Natural killer cell treated with Interleukin-12 subunit alpha and Interleukin-12 subunit beta and Interleukin-15 and Interleukin-18, amount 100 ng/mL, for 72 hours (primary cell): Measurements from ENCODE around the gene TOPBP1. TPM values are rescaled to one million over a fixed set of nuclear protein-coding genes. Genes with fewer than 3 reads are reported as not detected.

Experiments
- ATAC-seq, 2 donors: fragments of 150-1000 bp; cut with Tn5 transposase in 1 of 2; sonication (Bioruptor Pico), chemical (Tn5 transposase) in 1 of 2; 2 replicates each; pipeline ENCODE4 v1.10.0; 2021
- DNase-seq: peaks from one replicate; pipeline ENCODE4 v3.0.0; 2022; ENCODE audit warnings: low spot score
- H3K27ac Mint-ChIP-seq, 2 donors: 1 replicate in 1 of 2; 2 replicates in 1 of 2; pipeline ENCODE4 v1.8.0; 2022; ENCODE audit warnings: mixed read lengths in 2 of 2, mild to moderate bottlenecking in 1 of 2, moderate library complexity in 1 of 2
- H3K27me3 Mint-ChIP-seq, 2 donors: 1 replicate in 1 of 2; 2 replicates in 1 of 2; pipeline ENCODE4 v1.8.0; 2022; ENCODE audit warnings: mixed read lengths in 2 of 2
- H3K36me3 Mint-ChIP-seq: one replicate; pipeline ENCODE4 v1.8.0; 2022; ENCODE audit warnings: mixed read lengths
- H3K4me1 Mint-ChIP-seq, 2 donors: 1 replicate in 1 of 2; 2 replicates in 1 of 2; pipeline ENCODE4 v1.8.0; 2022; ENCODE audit warnings: low read depth in 2 of 2, mixed read lengths in 2 of 2, mild to moderate bottlenecking in 1 of 2
- H3K4me3 Mint-ChIP-seq: one replicate; pipeline ENCODE4 v1.8.0; 2022; ENCODE audit warnings: mixed read lengths
- H3K9me3 Mint-ChIP-seq: 2 replicates; pipeline ENCODE4 v1.8.0; 2022; ENCODE audit warnings: mixed read lengths
- total RNA-seq, 2 donors: library from RNA; stranded (reverse); gene quantifications; one replicate each; pipeline ENCODE4 v1.2.3, GENCODE V29; 2022

Gene TOPBP1
- total RNA-seq, 2 donors from 2014 or later, result 69.3 to 106 TPM

DNA sequence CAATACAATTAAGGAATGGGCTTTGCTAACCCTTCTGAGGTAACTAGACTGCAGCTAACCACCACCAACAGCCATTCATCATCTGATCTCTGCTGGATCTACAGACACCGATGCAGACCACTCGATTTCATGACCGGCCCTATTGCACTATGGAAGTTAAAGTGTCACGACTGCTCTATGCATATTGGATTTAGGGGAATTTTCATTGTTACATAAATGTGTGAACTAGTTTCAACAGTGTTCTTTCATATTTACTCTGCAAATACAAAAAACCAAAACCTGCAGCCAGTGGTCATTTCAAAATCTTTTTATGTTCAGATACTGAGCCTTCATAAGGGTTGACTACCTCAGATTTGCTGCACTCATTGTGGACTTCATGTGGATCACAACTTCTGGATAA is 73.7 kb downstream of the TOPBP1 start:
- DNase-seq, result no peak
- Mint-ChIP-seq H3K9me3 (no peaks in the 10 kb centered on the region), H3K4me1 (peaks cover 30 to 34% of the 10 kb centered on the region in 2 donors), H3K4me3 (peak overlapping the region; percentile 45), H3K27me3 (no peaks in the 10 kb centered on the region), H3K36me3 (peaks cover 27% of the 10 kb centered on the region), H3K27ac (peak overlapping the region; percentile 74 to 92)
- peak; percentile 83 to 92 for ATAC-seq

DNA sequence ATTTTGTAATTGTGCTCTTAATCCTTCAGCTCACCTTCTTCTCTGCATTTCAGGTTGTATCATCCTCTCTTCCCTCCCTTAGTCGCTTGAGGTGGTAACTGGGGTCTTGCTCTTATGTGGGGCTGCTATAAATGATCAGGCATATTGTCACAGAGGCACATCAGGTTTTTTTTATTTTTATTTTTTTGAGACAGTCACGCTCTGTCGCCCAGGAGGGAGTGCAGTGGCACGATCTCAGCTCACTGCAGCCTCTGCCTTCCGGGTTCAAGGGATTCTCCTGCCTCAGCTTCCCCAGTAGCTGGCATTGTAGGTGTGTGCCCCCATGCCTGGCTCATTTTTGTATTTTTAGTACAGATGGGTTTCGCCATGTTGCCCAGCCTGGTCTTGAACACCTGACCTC is 78.3 kb downstream of the TOPBP1 start:
- Mint-ChIP-seq H3K36me3 (peaks cover 23% of the 10 kb centered on the region), H3K27ac (peak overlapping the region in 1 of 2 donors; percentile 36), H3K4me3 (no peak overlapping the region), H3K4me1 (peaks cover 35 to 40% of the 10 kb centered on the region in 2 donors), H3K27me3 (no peaks in the 10 kb centered on the region), H3K9me3 (no peaks in the 10 kb centered on the region)
- DNase-seq, result no peak
- no peak for ATAC-seq

DNA sequence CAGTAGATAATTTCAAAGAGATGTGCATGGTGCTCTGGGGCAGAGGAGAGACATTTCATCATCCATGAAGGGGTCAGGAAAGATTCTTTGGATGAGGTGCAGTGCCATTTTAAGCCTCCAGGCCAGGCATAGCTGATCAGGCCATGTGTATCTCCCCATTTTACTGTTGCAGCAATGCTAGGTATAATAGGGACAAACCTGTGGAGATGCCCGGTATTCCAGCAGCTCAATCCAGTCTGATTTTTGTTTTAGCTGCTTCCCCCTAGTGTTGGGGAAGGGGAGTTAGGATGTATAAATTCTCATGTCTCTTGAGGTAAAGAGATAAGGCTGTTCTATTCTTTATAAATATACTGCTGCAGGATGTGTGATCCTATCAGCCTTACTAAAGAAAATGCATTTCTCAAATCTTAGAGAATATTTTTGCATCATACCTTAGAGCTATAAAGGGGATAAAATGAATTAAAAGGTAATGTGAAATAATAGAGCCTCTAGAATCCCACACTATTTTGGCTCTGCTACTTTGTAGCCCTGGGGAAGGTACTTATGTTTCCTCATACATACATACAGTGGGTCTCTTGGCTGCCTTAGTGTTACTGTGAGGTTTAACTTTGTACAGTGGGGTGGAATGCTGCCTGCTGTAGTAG is 83.1 kb downstream of the TOPBP1 start:
- Mint-ChIP-seq H3K4me3 (peak overlapping the region; percentile 95), H3K4me1 (peaks cover 58 to 59% of the 10 kb centered on the region in 2 donors), H3K36me3 (peaks cover 38% of the 10 kb centered on the region), H3K9me3 (no peaks in the 10 kb centered on the region), H3K27ac (peak overlapping the region in 1 of 2 donors; percentile 100), H3K27me3 (no peaks in the 10 kb centered on the region)
- ATAC-seq (no peak), DNase-seq (no peak)

GRCh38 chr3:133576169-133576568 is 85.6 kb downstream of the TOPBP1 start:
- peak overlapping the region; percentile 95 for H3K4me3 Mint-ChIP-seq
- H3K27ac Mint-ChIP-seq, result peak overlapping the region; percentile 100
- no peaks in the 10 kb centered on the region for H3K27me3 Mint-ChIP-seq
- ATAC-seq (no peak), DNase-seq (no peak)
- no peaks in the 10 kb centered on the region for H3K9me3 Mint-ChIP-seq
- H3K36me3 Mint-ChIP-seq, result peaks cover 29% of the 10 kb centered on the region
- peaks cover 59 to 61% of the 10 kb centered on the region in 2 donors for H3K4me1 Mint-ChIP-seq

GRCh38 chr3:133575086-133575485 is 86.7 kb downstream of the TOPBP1 start:
- DNase-seq, result no peak
- H3K4me3 Mint-ChIP-seq, result peak overlapping the region; percentile 95

DNA sequence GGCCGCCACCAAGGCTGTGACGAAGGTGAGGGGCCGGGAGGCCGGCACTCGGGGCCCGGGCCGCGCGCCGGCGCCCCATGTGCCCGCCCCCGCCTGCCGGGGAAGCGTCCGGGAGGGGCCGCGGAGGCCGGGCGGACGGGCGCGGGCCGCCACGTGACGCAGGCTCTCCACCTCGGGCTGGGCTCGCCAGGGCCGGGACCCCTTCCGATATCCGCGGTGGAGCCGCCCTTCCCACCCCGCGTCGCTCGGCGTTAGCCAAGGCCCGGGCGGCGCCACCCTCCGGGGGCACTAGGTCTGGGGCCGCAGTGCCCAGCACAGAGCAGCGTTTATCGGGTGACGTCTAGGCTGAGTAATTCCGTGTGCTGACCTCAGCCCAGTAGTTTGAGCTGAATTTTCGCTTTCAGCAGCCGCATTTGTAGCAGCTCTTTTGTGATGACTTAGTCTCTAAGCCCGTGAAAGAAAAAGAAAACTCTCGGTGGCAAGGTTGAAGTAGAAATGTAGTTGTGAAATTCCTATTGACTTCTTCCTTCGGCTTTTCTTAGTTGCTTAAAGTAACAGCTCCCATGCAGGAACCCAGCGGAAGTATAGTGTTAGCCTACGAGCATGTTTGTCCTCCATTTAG is 87.4 kb downstream of the TOPBP1 start:
- no peaks in the 10 kb centered on the region for H3K27me3 Mint-ChIP-seq
- no peaks in the 10 kb centered on the region for H3K9me3 Mint-ChIP-seq
- ATAC-seq, result peak; percentile 67 to 72
- H3K36me3 Mint-ChIP-seq, result peaks cover 29% of the 10 kb centered on the region
- peaks cover 52 to 61% of the 10 kb centered on the region in 2 donors for H3K4me1 Mint-ChIP-seq
- peak overlapping the region; percentile 96 for H3K4me3 Mint-ChIP-seq
- peak; percentile 86 for DNase-seq
- peak overlapping the region; percentile 100 for H3K27ac Mint-ChIP-seq

More at GRCh38 chr3:133575086-133575485, 86.7 kb downstream of the TOPBP1 start:
- peaks cover 29% of the 10 kb centered on the region for H3K36me3 Mint-ChIP-seq
- peak overlapping the region; percentile 100 for H3K27ac Mint-ChIP-seq
- no peaks in the 10 kb centered on the region for H3K9me3 Mint-ChIP-seq
- no peak for ATAC-seq
- H3K4me1 Mint-ChIP-seq, result peaks cover 56 to 61% of the 10 kb centered on the region in 2 donors
- no peaks in the 10 kb centered on the region for H3K27me3 Mint-ChIP-seq

DNA sequence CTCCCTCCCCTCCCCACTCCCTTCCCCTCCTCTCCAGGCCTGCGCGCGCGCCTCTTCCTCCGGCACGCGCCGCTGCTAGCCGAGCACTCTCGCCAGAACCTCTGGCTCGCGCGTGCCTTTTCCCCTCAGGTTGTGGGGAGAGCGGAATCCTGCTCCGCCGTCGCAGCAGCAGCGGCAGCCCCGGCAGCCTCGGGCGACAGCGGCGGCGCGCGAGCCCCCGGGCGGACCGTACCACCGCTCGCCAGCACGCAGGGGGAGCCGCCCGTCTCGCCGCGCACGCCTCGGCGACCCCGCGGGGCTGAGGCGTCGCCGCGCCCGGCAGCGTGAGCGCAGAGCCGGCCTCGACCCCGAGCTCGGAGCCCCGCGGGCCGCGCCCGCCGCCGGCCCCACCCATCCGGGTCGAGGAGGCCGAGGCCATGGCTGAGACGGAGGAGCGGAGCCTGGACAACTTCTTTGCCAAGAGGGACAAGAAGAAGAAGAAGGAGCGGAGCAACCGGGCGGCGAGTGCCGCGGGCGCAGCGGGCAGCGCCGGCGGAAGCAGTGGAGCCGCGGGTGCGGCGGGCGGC is 88.0 kb downstream of the TOPBP1 start, which contains the start of gene CDV3:
Gene CDV3 (plus strand): TSS at position 58 of the 566 bp plus-strand sequence. CDS start 359 bp downstream, at position 417.
- peak; percentile 52 to 59 for ATAC-seq
- H3K27ac Mint-ChIP-seq, result peak within 1 kb of the TSS; percentile 100
- no peaks in the 10 kb centered on the region for H3K27me3 Mint-ChIP-seq
- peaks cover 46 to 55% of the 10 kb centered on the region in 2 donors for H3K4me1 Mint-ChIP-seq
- H3K36me3 Mint-ChIP-seq, result peaks cover 29% of the 10 kb centered on the region
- H3K9me3 Mint-ChIP-seq, result no peaks in the 10 kb centered on the region
- DNase-seq, result no peak
- peak within 1 kb of the TSS; percentile 96 for H3K4me3 Mint-ChIP-seq

DNA sequence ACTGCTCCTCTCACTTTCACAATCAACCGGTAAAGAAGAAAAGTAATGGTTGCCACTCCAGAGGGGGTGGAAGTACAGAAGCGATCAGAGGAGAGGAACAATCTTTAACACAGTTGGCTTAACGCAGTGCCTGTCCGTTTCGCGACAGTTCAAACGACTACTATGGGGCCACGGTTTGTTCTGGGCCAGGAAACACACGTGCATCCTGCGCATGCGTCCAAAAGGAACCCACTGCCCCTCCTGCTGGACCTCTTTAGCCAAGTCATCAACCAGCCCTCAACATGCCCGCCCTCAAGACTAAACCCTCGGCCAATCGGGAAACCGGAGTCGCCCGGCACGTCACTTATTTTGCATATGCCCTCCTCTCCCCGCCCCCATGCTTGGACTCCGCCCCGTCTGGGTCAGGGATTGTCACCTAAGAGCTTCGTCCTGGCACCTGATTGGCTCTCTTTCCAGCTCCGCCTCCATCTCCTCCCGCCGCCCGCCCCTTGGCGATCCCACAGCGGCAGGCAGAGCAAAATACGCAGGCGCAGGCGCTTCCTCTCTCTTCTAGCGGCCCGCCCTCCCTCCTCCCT is 88.6 kb downstream of the TOPBP1 start:
- Mint-ChIP-seq H3K9me3 (no peaks in the 10 kb centered on the region), H3K27ac (peak overlapping the region; percentile 100), H3K4me3 (peak overlapping the region; percentile 96), H3K4me1 (peaks cover 40 to 50% of the 10 kb centered on the region in 2 donors), H3K27me3 (no peaks in the 10 kb centered on the region), H3K36me3 (peaks cover 29% of the 10 kb centered on the region)
- ATAC-seq, result peak; percentile 89 to 93
- DNase-seq, result peak; percentile 100

GRCh38 chr3:133572158-133573053 is 89.3 kb downstream of the TOPBP1 start:
- DNase-seq, result no peak
- Mint-ChIP-seq H3K4me3 (peak overlapping the region; percentile 96), H3K4me1 (peaks cover 33 to 42% of the 10 kb centered on the region in 2 donors), H3K27me3 (no peaks in the 10 kb centered on the region), H3K36me3 (peaks cover 22% of the 10 kb centered on the region), H3K27ac (peak overlapping the region; percentile 100), H3K9me3 (no peaks in the 10 kb centered on the region)
- ATAC-seq, result no peak

DNA sequence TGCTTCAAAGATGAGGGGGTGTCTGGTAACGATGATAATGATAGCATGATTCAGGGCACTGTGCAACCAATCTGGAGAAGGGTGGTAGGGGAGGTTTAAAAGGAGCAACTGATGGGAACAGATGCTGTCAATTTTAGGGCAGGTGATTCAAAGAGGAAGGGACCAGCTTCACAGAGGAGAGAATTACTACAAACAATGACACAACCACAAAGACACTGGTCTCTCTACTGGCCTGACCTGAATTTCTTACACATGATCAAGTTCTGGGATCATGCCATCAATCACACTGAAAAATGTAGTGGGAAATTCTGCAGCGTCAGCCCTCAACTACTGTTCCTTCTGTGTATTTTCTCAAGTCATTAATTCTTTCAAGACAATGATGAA is 90.8 kb downstream of the TOPBP1 start:
- H3K4me1 Mint-ChIP-seq, result peaks cover 22 to 29% of the 10 kb centered on the region in 2 donors
- no peaks in the 10 kb centered on the region for H3K9me3 Mint-ChIP-seq
- H3K4me3 Mint-ChIP-seq, result no peak overlapping the region
- H3K36me3 Mint-ChIP-seq, result peaks cover 10% of the 10 kb centered on the region
- ATAC-seq (no peak), DNase-seq (no peak)
- H3K27ac Mint-ChIP-seq, result peak overlapping the region; percentile 100
- no peaks in the 10 kb centered on the region for H3K27me3 Mint-ChIP-seq

DNA sequence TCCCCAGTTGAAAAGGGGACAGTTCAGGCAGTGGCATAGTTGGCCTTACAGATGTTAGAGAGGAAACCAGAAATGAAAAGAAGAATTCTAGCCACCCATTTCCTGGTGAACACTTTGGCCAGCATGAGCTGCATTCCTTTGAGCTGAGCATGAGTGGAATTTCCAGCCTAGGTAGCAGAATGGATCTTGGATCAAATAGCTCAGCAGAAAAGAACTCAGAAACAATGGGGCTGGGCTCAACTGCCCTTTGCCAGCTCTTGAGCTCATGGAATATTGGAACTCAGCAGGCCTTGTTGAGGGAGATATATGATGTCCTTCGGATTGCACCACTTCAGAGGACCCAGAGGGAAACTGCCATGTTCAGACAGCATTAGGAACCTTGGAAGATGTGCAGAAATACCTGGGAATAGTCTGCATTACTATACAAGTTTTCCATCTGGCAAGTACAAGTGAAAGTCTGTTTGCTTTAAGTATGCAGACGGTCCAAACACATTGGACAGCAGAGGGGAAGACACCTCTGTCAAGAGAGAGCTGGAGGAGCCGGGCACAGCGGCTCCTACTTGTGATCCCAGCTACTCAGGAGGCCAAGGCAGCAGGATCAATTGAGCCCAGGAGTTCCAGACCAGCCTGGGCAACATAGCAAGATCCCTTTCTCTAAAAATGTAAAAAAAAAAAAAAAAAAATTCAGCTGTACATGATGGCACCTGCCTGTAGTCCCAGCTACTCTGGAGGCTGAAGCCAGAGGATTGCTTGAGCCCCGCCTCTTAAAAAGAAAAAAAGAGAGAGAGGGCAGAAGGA is 91.4 kb downstream of the TOPBP1 start:
- no peak for ATAC-seq
- H3K36me3 Mint-ChIP-seq, result peaks cover 7% of the 10 kb centered on the region
- H3K4me1 Mint-ChIP-seq, result peaks cover 20 to 23% of the 10 kb centered on the region in 2 donors
- no peaks in the 10 kb centered on the region for H3K27me3 Mint-ChIP-seq
- H3K27ac Mint-ChIP-seq, result peak overlapping the region; percentile 47 to 100
- no peaks in the 10 kb centered on the region for H3K9me3 Mint-ChIP-seq
- DNase-seq, result no peak
- H3K4me3 Mint-ChIP-seq, result no peak overlapping the region

- H3K9me3 Mint-ChIP-seq, result no peaks in the 10 kb centered on the region
- DNase-seq (no peak), ATAC-seq (no peak)
- no peaks in the 10 kb centered on the region for H3K36me3 Mint-ChIP-seq
- H3K27me3 Mint-ChIP-seq, result peaks cover 0 to 3% of the 10 kb centered on the region in 2 donors
- H3K27ac Mint-ChIP-seq, result no peak overlapping the region
- no peak overlapping the region for H3K4me3 Mint-ChIP-seq
- H3K4me1 Mint-ChIP-seq, result peaks cover 12 to 16% of the 10 kb centered on the region in 2 donors
Measured at GRCh38 chr3:133568294-133569014, 93.3 kb downstream of the TOPBP1 start.
